Activated naive CD4-positive, alpha-beta T cell treated with anti-CD3 and anti-CD28 coated beads, Interleukin-2, amount 50 U/mL, for 72 hours (primary cell): ENCODE measurements around the gene SDK1. TPM values are rescaled to one million over a fixed set of nuclear protein-coding genes. Genes with fewer than 3 reads are reported as not detected.

Experiments used
- ATAC-seq, 2 donors: fragments of 150-1000 bp; cut with Tn5 transposase; 2 replicates each; pipeline ENCODE4 v1.10.0; 2021; ENCODE audit warnings: mild to moderate bottlenecking in 2 of 2, moderate library complexity in 2 of 2
- DNase-seq, 2 donors: peaks; one replicate each; pipeline ENCODE4 v3.0.0; 2021 to 2022; ENCODE audit warnings: low spot score in 2 of 2
- H3K27ac Mint-ChIP-seq, 2 donors: one replicate each; pipeline ENCODE4 v1.8.0; 2022; ENCODE audit warnings: mild to moderate bottlenecking in 2 of 2, mixed read lengths in 2 of 2
- H3K36me3 Mint-ChIP-seq, 2 donors: one replicate each; pipeline ENCODE4 v1.8.0; 2022; ENCODE audit warnings: mixed read lengths in 2 of 2
- H3K9me3 Mint-ChIP-seq, 2 donors: one replicate each; pipeline ENCODE4 v1.8.0; 2022; ENCODE audit warnings: mixed read lengths in 2 of 2
- total RNA-seq, 2 donors: library from RNA; stranded (reverse); gene quantifications; one replicate each; pipeline ENCODE4 v1.2.3, GENCODE V29; 2022

Gene SDK1
- total RNA-seq, 2 donors from 2014 or later, result 1.3 to 2.1 TPM

DNA sequence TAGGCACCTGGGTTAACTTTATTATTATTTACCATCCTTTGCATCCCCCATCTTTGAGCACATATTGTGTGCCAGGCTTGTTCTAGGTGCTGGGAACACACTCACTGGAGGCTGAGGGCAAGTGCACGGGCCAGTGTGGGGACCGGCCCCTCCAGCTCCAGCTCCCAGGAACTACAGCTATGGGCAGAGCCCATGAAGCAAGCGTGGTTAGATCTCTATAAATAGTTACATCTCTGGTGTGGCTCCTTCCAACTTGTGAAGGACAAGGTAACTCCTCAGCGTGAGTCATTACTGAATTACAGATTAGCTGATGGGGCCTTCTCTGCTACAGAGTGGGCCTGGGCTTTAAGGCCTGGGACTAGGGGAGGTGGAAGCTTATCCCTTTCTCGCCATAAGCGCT lies 583.5 kb downstream of the SDK1 start:
- ATAC-seq (no peak), DNase-seq (no peak)
- Mint-ChIP-seq H3K27ac (no peak overlapping the region), H3K36me3 (no peaks in the 10 kb centered on the region), H3K9me3 (peaks cover 0 to 4% of the 10 kb centered on the region in 2 donors)

DNA sequence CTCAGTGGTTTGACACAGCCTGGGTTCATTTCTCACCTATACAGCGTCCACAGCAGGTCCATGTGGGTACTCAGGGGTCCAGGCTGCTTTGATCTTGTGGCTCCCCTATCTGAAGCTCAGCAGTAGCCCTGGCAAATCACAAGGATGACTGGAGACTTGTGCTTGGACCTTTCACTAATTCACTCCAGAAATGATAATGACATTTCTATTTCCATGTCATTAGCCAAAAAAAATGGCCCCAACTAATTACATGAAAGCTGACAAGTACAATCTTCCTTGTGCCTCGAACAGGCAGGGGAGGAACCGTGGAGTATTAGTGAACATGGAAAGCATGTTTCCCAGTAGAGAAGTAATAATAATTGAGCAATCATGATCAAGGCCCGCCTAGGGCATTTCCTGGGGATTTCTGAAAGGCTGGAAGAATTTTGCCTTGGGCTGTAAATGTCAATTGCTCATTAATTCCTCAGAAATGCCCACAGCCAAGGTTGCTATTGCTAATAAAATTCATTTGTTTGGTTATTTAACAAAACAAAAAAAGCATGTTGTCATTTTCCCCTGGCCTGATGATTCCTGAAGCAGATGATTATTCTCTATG lies 586.1 kb downstream of the SDK1 start:
- no peak for DNase-seq
- H3K9me3 Mint-ChIP-seq, result no peaks in the 10 kb centered on the region
- ATAC-seq, result no peak
- H3K27ac Mint-ChIP-seq, result no peak overlapping the region
- no peaks in the 10 kb centered on the region for H3K36me3 Mint-ChIP-seq

DNA sequence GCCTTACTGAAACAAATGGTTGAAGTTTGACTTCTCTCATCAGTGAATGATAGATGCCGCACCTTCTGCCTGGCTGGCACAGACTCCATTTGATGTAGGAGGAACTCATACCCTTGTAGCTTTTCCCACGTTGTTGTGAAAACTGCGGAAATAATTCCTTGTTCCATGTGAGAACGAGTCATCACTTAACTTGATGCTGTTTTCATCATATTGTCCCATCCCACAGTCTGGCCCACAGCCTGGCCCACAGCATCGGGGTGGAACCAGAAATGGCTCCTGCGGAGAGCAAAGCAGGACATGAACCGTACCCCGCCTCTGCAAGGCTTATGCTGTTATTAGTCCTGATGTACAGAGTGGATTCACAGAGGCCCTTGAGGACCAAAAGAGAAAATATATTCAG lies 587.0 kb downstream of the SDK1 start:
- Mint-ChIP-seq H3K36me3 (no peaks in the 10 kb centered on the region), H3K27ac (no peak overlapping the region), H3K9me3 (no peaks in the 10 kb centered on the region)
- ATAC-seq (no peak), DNase-seq (no peak)

DNA sequence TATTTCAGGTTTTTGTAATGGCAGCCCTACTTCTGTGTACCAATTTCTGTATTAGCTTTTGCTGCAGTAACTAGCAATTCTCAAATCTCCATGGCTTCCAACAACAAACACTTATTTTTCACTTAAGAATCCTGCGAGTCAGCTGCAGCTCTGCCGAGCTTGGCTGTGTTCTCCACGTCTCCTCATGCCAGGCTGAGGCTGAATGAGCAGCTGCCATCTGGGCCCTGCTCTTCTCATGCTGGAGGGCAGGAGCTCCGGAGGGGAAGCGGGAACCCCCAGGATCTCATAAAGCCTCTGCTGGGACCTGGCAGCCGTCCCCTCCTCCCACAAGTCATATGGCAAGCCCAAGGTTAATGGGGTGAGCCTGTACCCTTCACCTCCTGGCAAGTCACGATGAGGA lies 591.1 kb downstream of the SDK1 start:
- DNase-seq (no peak), ATAC-seq (no peak)
- no peak overlapping the region for H3K27ac Mint-ChIP-seq
- no peaks in the 10 kb centered on the region for H3K36me3 Mint-ChIP-seq
- no peaks in the 10 kb centered on the region for H3K9me3 Mint-ChIP-seq

- H3K9me3 Mint-ChIP-seq, result no peaks in the 10 kb centered on the region
- H3K27ac Mint-ChIP-seq, result no peak overlapping the region
- ATAC-seq (no peak), DNase-seq (no peak)
- no peaks in the 10 kb centered on the region for H3K36me3 Mint-ChIP-seq
Measured at GRCh38 chr7:3892686-3893085, 591.6 kb downstream of the SDK1 start.

GRCh38 chr7:3893151-3893788 lies 592.2 kb downstream of the SDK1 start:
- no peaks in the 10 kb centered on the region for H3K36me3 Mint-ChIP-seq
- ATAC-seq (no peak), DNase-seq (no peak)
- H3K9me3 Mint-ChIP-seq, result no peaks in the 10 kb centered on the region
- H3K27ac Mint-ChIP-seq, result no peak overlapping the region

- no peaks in the 10 kb centered on the region for H3K36me3 Mint-ChIP-seq
- ATAC-seq, result no peak
Measured at GRCh38 chr7:3893789-3894153, 592.7 kb downstream of the SDK1 start.

DNA sequence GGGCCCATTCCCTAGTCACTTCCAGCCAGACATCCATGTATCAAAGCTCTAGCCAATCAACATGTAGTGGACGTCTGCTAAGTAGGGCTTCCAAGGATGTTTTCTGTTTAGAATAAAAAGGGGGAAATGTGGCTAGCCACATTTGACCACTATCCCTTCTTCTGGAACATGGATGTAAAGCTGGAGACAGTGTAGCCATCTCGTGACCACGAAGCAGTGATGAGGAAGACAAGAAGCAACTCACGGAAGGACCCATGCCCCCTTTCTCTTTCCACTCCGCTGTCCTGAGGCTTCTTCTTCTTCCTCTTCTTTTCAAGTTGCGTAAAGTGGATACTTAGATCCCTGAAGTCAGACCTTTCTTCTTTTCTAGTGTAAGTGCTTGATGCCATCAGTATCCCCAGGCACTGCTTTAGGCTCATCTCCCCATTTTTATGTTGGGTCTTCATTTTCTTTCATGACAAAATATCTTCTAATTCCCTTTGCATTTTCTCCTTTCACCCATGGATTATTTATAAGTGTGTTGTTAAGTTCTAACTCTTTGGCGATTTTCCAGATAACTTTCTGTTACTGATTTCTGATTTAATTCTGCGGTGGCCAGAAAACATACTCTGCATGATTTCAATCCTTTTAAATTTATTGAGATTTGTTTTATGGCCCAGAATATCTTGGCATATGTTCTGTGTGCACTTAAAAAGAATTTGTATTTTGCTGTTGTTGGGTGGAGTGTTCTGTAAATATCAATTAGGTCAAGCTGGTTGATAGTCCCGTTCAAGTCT lies 594.5 kb downstream of the SDK1 start:
- Mint-ChIP-seq H3K9me3 (no peaks in the 10 kb centered on the region), H3K27ac (no peak overlapping the region), H3K36me3 (no peaks in the 10 kb centered on the region)
- ATAC-seq, result no peak
- DNase-seq, result no peak

More at GRCh38 chr7:3893789-3894153, 592.7 kb downstream of the SDK1 start:
- DNase-seq, result no peak
- H3K27ac Mint-ChIP-seq, result no peak overlapping the region
- H3K9me3 Mint-ChIP-seq, result no peaks in the 10 kb centered on the region

DNA sequence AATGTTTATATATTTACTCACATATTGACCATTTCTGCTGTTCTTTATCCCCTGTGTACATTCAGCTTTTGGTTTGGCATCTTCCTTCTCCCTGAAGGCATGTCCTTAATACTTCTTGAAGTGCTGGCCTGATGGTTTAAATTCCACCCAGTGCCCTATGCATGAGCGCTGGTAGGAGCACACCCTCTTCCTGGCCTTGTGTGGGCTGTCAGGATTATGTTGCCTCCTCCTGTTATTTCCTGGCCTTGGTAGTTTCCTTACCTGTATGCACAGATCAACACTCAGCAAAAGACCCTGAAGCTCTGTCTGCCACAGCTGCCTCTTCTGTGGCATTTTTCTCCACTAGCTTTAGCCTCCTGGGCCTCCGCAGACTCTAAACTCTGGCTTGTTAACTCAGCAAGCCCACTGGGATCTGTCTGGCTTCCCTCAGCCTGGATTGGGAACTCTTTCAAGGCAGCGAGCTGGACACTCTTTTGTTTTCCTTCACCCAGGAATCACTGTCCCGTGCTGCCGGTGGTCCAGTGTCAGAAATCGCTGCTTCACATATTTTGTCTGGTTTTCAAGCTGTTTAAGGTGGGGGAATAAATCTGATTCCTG lies 595.2 kb downstream of the SDK1 start:
- Mint-ChIP-seq H3K9me3 (no peaks in the 10 kb centered on the region), H3K27ac (no peak overlapping the region), H3K36me3 (no peaks in the 10 kb centered on the region)
- ATAC-seq, result no peak
- no peak for DNase-seq

GRCh38 chr7:3897430-3898372 lies 596.6 kb downstream of the SDK1 start:
- H3K9me3 Mint-ChIP-seq, result no peaks in the 10 kb centered on the region
- H3K27ac Mint-ChIP-seq, result no peak overlapping the region
- no peaks in the 10 kb centered on the region for H3K36me3 Mint-ChIP-seq
- peak; percentile 52 to 63 for ATAC-seq
- DNase-seq, result peak in 1 of 2 donors; percentile 35

GRCh38 chr7:3899559-3899991 lies 598.5 kb downstream of the SDK1 start:
- no peak for DNase-seq
- no peaks in the 10 kb centered on the region for H3K36me3 Mint-ChIP-seq
- ATAC-seq, result no peak
- no peak overlapping the region for H3K27ac Mint-ChIP-seq
- H3K9me3 Mint-ChIP-seq, result no peaks in the 10 kb centered on the region

DNA sequence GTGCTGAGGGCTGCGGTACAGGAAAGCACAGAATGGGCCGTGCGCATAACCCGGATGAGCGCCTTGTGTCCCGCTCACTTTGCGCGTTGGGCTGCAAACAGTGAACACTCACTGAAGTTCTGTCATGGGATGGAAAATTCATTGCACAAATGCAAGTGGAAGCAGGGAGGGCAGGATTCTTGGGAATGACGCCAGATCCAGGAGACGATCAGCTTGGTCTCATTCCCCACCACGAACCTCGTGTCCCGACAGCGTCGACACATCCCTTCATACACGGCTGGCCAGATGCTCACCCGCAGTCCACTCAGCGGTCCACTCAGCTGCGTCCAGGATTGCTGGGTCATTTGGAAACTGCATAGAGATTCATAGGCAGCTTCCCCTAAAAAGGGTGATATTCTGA lies 607.1 kb downstream of the SDK1 start:
- H3K27ac Mint-ChIP-seq, result no peak overlapping the region
- no peak for DNase-seq
- no peaks in the 10 kb centered on the region for H3K9me3 Mint-ChIP-seq
- no peak for ATAC-seq
- no peaks in the 10 kb centered on the region for H3K36me3 Mint-ChIP-seq

GRCh38 chr7:3909128-3909527 lies 608.1 kb downstream of the SDK1 start:
- H3K27ac Mint-ChIP-seq, result no peak overlapping the region
- H3K36me3 Mint-ChIP-seq, result no peaks in the 10 kb centered on the region
- ATAC-seq (no peak), DNase-seq (no peak)
- H3K9me3 Mint-ChIP-seq, result no peaks in the 10 kb centered on the region

GRCh38 chr7:3910054-3910453 lies 609.0 kb downstream of the SDK1 start:
- ATAC-seq, result no peak
- no peak overlapping the region for H3K27ac Mint-ChIP-seq
- no peaks in the 10 kb centered on the region for H3K9me3 Mint-ChIP-seq
- no peak for DNase-seq
- H3K36me3 Mint-ChIP-seq, result no peaks in the 10 kb centered on the region

DNA sequence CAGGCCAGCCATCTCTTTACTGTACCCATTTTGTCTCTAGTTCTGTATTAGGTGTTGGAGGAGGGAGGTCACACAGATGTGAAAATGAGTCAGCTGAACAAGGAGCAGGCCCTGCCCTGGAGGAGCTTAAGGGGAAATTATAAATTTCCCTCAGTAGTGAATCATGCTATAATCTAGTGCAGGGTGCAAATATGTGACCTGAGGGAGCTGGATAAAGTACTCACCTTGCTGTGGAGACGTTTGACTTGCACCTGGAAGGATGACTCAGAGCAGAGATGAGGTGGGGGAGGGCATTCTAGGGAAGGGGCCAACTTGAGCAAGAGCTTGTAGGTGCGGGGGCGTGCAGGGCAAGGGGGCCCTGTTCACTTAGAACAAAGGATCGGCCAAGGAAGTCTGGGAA lies 610.6 kb downstream of the SDK1 start:
- no peaks in the 10 kb centered on the region for H3K9me3 Mint-ChIP-seq
- H3K36me3 Mint-ChIP-seq, result no peaks in the 10 kb centered on the region
- ATAC-seq (peak in 1 of 2 donors; percentile 67), DNase-seq (no peak)
- no peak overlapping the region for H3K27ac Mint-ChIP-seq

GRCh38 chr7:3912291-3912690 lies 611.2 kb downstream of the SDK1 start:
- no peak overlapping the region for H3K27ac Mint-ChIP-seq
- H3K36me3 Mint-ChIP-seq, result no peaks in the 10 kb centered on the region
- no peak for ATAC-seq

More at GRCh38 chr7:3912291-3912690, 611.2 kb downstream of the SDK1 start:
- no peak for DNase-seq
- H3K9me3 Mint-ChIP-seq, result no peaks in the 10 kb centered on the region
